Left ventricle myocardium inferior (tissue), 1 donor: ENCODE data around the gene PNO1. TPM values are rescaled to one million over a fixed set of nuclear protein-coding genes. Genes with fewer than 3 reads are reported as not detected.
"Not testable (repeated sequence)": the region's sequence is repeated elsewhere in the genome, so short reads cannot be mapped to it uniquely, and the experiment has no call there.

Source experiments
- DNase-seq: peaks from one replicate; pipeline ENCODE4 v3.0.0-alpha.2; 2020
- H3K27ac ChIP-seq: fragments of 200-600 bp; replicated peaks from 2 replicates; pipeline ENCODE4 v1.8.0; 2021
- H3K27me3 ChIP-seq: fragments of 200-600 bp; 2 replicates; pipeline ENCODE4 v1.8.0; 2021; ENCODE audit warnings: low read depth
- H3K36me3 ChIP-seq: fragments of 200-600 bp; 2 replicates; pipeline ENCODE4 v1.8.0; 2021
- H3K4me1 ChIP-seq: fragments of 200-600 bp; 2 replicates; pipeline ENCODE4 v1.8.0; 2021
- H3K4me3 ChIP-seq: fragments of 200-600 bp; 2 replicates; pipeline ENCODE4 v1.8.0; 2021; ENCODE audit warnings: mild to moderate bottlenecking, moderate library complexity
- H3K9me3 ChIP-seq: fragments of 200-600 bp; replicated peaks from 2 replicates; pipeline ENCODE4 v1.8.0; 2021
- intact Hi-C: fragments of 100-400 bp; cut with micrococcal nuclease; formaldehyde crosslinking; loops from one replicate; pipeline ENCODE4 v1.11.0; 2022
- total RNA-seq: library from RNA; stranded (reverse); fragmentation: NEBNext Ultra II Directional; extraction: Animal tissue kit (Norgen Biotek cat#: 25700); gene quantifications from one replicate; pipeline ENCODE4 v1.2.1, GENCODE V29; 2021
- TF ChIP-seq, protein P1 (sequence below): fragments of 200-600 bp; IDR thresholded peaks from 2 replicates; pipeline ENCODE4 v1.8.0; 2021; ENCODE audit warnings: antibody characterized with exemption, mild to moderate bottlenecking, borderline replicate concordance
- donor health status: DM: no; HTN: yes; CAD: no; lungs with severe emphysema.

Gene PNO1
- total RNA-seq, 1 donor from 2014 or later: 8.2 TPM

- Histone ChIP-seq H3K4me3 (no peak overlapping the region), H3K4me1 (no peaks in the 10 kb centered on the region), H3K9me3 (no peaks in the 10 kb centered on the region), H3K27ac (no peak overlapping the region), H3K27me3 (no peaks in the 10 kb centered on the region), H3K36me3 (peaks cover 34% of the 10 kb centered on the region)
- TF ChIP-seq, protein P1, sequence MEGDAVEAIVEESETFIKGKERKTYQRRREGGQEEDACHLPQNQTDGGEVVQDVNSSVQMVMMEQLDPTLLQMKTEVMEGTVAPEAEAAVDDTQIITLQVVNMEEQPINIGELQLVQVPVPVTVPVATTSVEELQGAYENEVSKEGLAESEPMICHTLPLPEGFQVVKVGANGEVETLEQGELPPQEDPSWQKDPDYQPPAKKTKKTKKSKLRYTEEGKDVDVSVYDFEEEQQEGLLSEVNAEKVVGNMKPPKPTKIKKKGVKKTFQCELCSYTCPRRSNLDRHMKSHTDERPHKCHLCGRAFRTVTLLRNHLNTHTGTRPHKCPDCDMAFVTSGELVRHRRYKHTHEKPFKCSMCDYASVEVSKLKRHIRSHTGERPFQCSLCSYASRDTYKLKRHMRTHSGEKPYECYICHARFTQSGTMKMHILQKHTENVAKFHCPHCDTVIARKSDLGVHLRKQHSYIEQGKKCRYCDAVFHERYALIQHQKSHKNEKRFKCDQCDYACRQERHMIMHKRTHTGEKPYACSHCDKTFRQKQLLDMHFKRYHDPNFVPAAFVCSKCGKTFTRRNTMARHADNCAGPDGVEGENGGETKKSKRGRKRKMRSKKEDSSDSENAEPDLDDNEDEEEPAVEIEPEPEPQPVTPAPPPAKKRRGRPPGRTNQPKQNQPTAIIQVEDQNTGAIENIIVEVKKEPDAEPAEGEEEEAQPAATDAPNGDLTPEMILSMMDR: no peak
- intact Hi-C loops: no loop called here
- no peak for DNase-seq
These were observed 14.0 kb downstream of the PNO1 start for GRCh38 chr2:68171684-68172083.

- no peak overlapping the region for H3K27ac ChIP-seq
- H3K36me3 ChIP-seq: peaks cover 30% of the 10 kb centered on the region
- no peaks in the 10 kb centered on the region for H3K4me1 ChIP-seq
- no peak for DNase-seq
- H3K27me3 ChIP-seq: no peaks in the 10 kb centered on the region
- no peaks in the 10 kb centered on the region for H3K9me3 ChIP-seq
- no peak overlapping the region for H3K4me3 ChIP-seq
- intact Hi-C loops: no loop called here
- TF ChIP-seq, protein P1: no peak
These were observed 14.8 kb downstream of the PNO1 start for GRCh38 chr2:68172521-68172920.

- DNase-seq: no peak
These were observed 15.5 kb downstream of the PNO1 start for GRCh38 chr2:68172990-68173700.

GRCh38 chr2:68175210-68175609 is 17.5 kb downstream of the PNO1 start:
- H3K4me3 ChIP-seq, intact Hi-C loops, H3K27ac ChIP-seq, H3K27me3 ChIP-seq, H3K9me3 ChIP-seq, H3K4me1 ChIP-seq, DNase-seq: not testable (repeated sequence)
- H3K36me3 ChIP-seq: peaks cover 36% of the 10 kb centered on the region

More at GRCh38 chr2:68172990-68173700, 15.5 kb downstream of the PNO1 start:
- H3K27me3 ChIP-seq: no peaks in the 10 kb centered on the region
- no peaks in the 10 kb centered on the region for H3K4me1 ChIP-seq
- H3K36me3 ChIP-seq: peaks cover 33% of the 10 kb centered on the region
- no peak overlapping the region for H3K4me3 ChIP-seq
- intact Hi-C loops: no loop called here
- H3K9me3 ChIP-seq: no peaks in the 10 kb centered on the region
- TF ChIP-seq, protein P1: no peak
- H3K27ac ChIP-seq: no peak overlapping the region

GRCh38 chr2:68176657-68177056 is 19.0 kb downstream of the PNO1 start:
- H3K27me3 ChIP-seq: no peaks in the 10 kb centered on the region
- no peak overlapping the region for H3K27ac ChIP-seq
- H3K4me3 ChIP-seq: no peak overlapping the region
- no peaks in the 10 kb centered on the region for H3K4me1 ChIP-seq
- TF ChIP-seq, protein P1: no peak
- intact Hi-C loops: no loop called here
- peaks cover 48% of the 10 kb centered on the region for H3K36me3 ChIP-seq
- H3K9me3 ChIP-seq: no peaks in the 10 kb centered on the region
- DNase-seq: no peak

GRCh38 chr2:68177541-68177940 is 19.9 kb downstream of the PNO1 start:
- no peak for DNase-seq
- no peak overlapping the region for H3K4me3 ChIP-seq
- TF ChIP-seq, protein P1: no peak
- peaks cover 49% of the 10 kb centered on the region for H3K36me3 ChIP-seq
- no peaks in the 10 kb centered on the region for H3K4me1 ChIP-seq
- H3K9me3 ChIP-seq: no peaks in the 10 kb centered on the region
- no peaks in the 10 kb centered on the region for H3K27me3 ChIP-seq
- intact Hi-C loops: no loop called here
- no peak overlapping the region for H3K27ac ChIP-seq
